ENCODE data around the gene RALB. TPM values are rescaled to one million over a fixed set of nuclear protein-coding genes. Genes with fewer than 3 reads are reported as not detected.

Gene RALB
- polyA plus RNA-seq, 1 of the 3 experiments (the other 2 are of a cell fraction), result 37.2 TPM

- Histone ChIP-seq H3K9me2 (no peaks in the 10 kb centered on the region), H3K9ac (no peak overlapping the region), H3K4me3 (ENCODE audit: low read depth in 2 of 2, low read length in 1 of 2) (no peak overlapping the region), H2AFZ (ENCODE audit: low read depth) (no peak overlapping the region), H4K20me1 (ENCODE audit: insufficient read depth) (peaks cover 69% of the 10 kb centered on the region), H3F3A (replicated peaks; ENCODE audit: insufficient read depth) (no peaks in the 10 kb centered on the region), H3K36me3 (replicated peaks in 1 of 2; ENCODE audit: control insufficient read depth in 1 of 2, insufficient read depth in 2 of 2, low read length in 1 of 2) (no peaks in the 10 kb centered on the region), H3K27me3 (ENCODE audit: insufficient read depth) (no peaks in the 10 kb centered on the region), H3K4me1 (ENCODE audit: control insufficient read depth in 1 of 2, insufficient read depth in 2 of 2, low read depth in 1 of 2, low read length in 1 of 2) (no peaks in the 10 kb centered on the region), H3K27ac (ENCODE audit: low read depth in 2 of 2, low read length in 1 of 2) (no peak overlapping the region), H3K79me2 (ENCODE audit: insufficient read depth) (peaks cover 94% of the 10 kb centered on the region), H3K9me3 (no peaks in the 10 kb centered on the region), H3K4me2 (no peak overlapping the region)
- DNase-seq, result no peak
- POLR2A ChIA-PET, result no interaction called here
- 84% methylated on average over 10 of the region's 10 CpGs for WGBS (ENCODE audit: low lambda C conversion rate)
- TF ChIP-seq, protein P1, sequence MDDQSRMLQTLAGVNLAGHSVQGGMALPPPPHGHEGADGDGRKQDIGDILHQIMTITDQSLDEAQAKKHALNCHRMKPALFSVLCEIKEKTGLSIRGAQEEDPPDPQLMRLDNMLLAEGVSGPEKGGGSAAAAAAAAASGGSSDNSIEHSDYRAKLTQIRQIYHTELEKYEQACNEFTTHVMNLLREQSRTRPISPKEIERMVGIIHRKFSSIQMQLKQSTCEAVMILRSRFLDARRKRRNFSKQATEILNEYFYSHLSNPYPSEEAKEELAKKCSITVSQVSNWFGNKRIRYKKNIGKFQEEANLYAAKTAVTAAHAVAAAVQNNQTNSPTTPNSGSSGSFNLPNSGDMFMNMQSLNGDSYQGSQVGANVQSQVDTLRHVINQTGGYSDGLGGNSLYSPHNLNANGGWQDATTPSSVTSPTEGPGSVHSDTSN (IDR thresholded peaks at IDR 0.05), result no peak
- no peak for TF ChIP-seq FOXJ3 (CRISPR knock-in tag; IDR thresholded peaks at IDR 0.05)
- no peak for TF ChIP-seq CHD2 (IDR thresholded peaks at IDR 0.05; ENCODE audit: low read length, partially characterized antibody)
- no peak for TF ChIP-seq FOXM1 (IDR thresholded peaks at IDR 0.05; ENCODE audit: low read depth)
- no peak for TF ChIP-seq RCOR1 (IDR thresholded peaks at IDR 0.05; ENCODE audit: low read length)
- TF ChIP-seq SIN3A (IDR thresholded peaks at IDR 0.05; ENCODE audit: borderline replicate concordance, low read depth, low read length), result no peak
- no peak for TF ChIP-seq ZBTB33 (IDR thresholded peaks at IDR 0.05; ENCODE audit: borderline replicate concordance, low read depth)
- TF ChIP-seq JUND (IDR thresholded peaks at IDR 0.05), result no peak
- TF ChIP-seq TEAD4 (IDR thresholded peaks at IDR 0.05; ENCODE audit: borderline replicate concordance, insufficient read depth), result no peak
- no peak for TF ChIP-seq TAF1 (IDR thresholded peaks at IDR 0.05; ENCODE audit: borderline replicate concordance, low read depth, low read length)
- TF ChIP-seq, protein P2, sequence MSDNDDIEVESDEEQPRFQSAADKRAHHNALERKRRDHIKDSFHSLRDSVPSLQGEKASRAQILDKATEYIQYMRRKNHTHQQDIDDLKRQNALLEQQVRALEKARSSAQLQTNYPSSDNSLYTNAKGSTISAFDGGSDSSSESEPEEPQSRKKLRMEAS (IDR thresholded peaks at IDR 0.05; ENCODE audit: low read depth), result no peak
- TF ChIP-seq POLR2AphosphoS5 (IDR thresholded peaks at IDR 0.05; ENCODE audit: low read depth, low read length), result no peak
- CTCF ChIA-PET, result no interaction called here
Measured at GRCh38 chr2:120262761-120263428, 10.2 kb downstream of the RALB start.

GRCh38 chr2:120265006-120265405 is 12.4 kb downstream of the RALB start:
- Histone ChIP-seq H3K9me3 (no peaks in the 10 kb centered on the region), H3K27ac (ENCODE audit: low read depth in 2 of 2, low read length in 1 of 2) (no peak overlapping the region), H3K9me2 (no peaks in the 10 kb centered on the region), H3F3A (replicated peaks; ENCODE audit: insufficient read depth) (no peaks in the 10 kb centered on the region), H4K20me1 (ENCODE audit: insufficient read depth) (peaks cover 70% of the 10 kb centered on the region), H3K27me3 (ENCODE audit: insufficient read depth) (no peaks in the 10 kb centered on the region), H3K36me3 (replicated peaks in 1 of 2; ENCODE audit: control insufficient read depth in 1 of 2, insufficient read depth in 2 of 2, low read length in 1 of 2) (peaks cover 0 to 6% of the 10 kb centered on the region in 2 experiments), H3K79me2 (ENCODE audit: insufficient read depth) (peaks cover 100% of the 10 kb centered on the region), H3K4me2 (no peak overlapping the region), H2AFZ (ENCODE audit: low read depth) (no peak overlapping the region), H3K9ac (no peak overlapping the region), H3K4me1 (ENCODE audit: control insufficient read depth in 1 of 2, insufficient read depth in 2 of 2, low read depth in 1 of 2, low read length in 1 of 2) (no peaks in the 10 kb centered on the region), H3K4me3 (ENCODE audit: low read depth in 2 of 2, low read length in 1 of 2) (no peak overlapping the region)
- WGBS (ENCODE audit: low lambda C conversion rate), result 93% methylated on average over 12 of the region's 12 CpGs
- DNase-seq, result no peak
- TF ChIP-seq NFIC (IDR thresholded peaks at IDR 0.05; ENCODE audit: borderline replicate concordance) (no peak), GABPA (IDR thresholded peaks at IDR 0.05; ENCODE audit: low read depth) (no peak), RAD21 (IDR thresholded peaks at IDR 0.05; ENCODE audit: low read length) (no peak), MXI1 (IDR thresholded peaks at IDR 0.05; ENCODE audit: low read depth, low read length) (no peak), JUND (IDR thresholded peaks at IDR 0.05) (no peak), YY1 (IDR thresholded peaks at IDR 0.05; ENCODE audit: low read depth) (no peak)
- POLR2A ChIA-PET, result no interaction called here
- CTCF ChIA-PET, result interaction anchor here (2.0 kb wide), 1 partner anchor 48 kb away, joined by 5 read pairs; no protein-coding TSS in a partner anchor

Data from SK-N-SH (cell line).